ENCODE measurements around the gene NAIF1.

NAIF1 gene

DNA sequence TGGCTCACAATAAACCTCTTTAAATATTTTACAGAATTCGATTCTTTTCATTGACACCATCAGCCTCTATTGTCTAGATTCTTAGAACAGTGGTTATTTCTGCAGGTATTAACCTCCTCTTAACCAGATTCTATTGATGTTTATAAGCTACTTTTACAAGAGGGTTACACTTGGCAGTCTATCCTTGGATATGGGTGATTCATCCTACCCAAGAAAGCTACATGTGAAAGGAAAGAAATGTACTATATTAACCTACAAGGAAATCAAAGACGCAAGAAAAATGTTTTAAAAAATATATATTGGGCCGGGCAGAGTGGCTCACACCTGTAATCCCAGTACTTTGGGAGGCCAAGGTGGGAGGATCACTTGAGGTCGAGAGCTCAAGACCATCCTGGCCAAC is 17.6 kb upstream of the NAIF1 start:
- Mint-ChIP-seq H3K27ac (peak overlapping the region; percentile 21 to 83 (median 79)), H3K27me3 (ENCODE audit: low read depth) (no peaks in the 10 kb centered on the region), H3K36me3 (ENCODE audit: low read depth) (peaks cover 13% of the 10 kb centered on the region), H3K4me3 (no peak overlapping the region), H3K9me3 (no peaks in the 10 kb centered on the region), H3K4me1 (peaks cover 34% of the 10 kb centered on the region)
- TF ChIP-seq, protein P1, sequence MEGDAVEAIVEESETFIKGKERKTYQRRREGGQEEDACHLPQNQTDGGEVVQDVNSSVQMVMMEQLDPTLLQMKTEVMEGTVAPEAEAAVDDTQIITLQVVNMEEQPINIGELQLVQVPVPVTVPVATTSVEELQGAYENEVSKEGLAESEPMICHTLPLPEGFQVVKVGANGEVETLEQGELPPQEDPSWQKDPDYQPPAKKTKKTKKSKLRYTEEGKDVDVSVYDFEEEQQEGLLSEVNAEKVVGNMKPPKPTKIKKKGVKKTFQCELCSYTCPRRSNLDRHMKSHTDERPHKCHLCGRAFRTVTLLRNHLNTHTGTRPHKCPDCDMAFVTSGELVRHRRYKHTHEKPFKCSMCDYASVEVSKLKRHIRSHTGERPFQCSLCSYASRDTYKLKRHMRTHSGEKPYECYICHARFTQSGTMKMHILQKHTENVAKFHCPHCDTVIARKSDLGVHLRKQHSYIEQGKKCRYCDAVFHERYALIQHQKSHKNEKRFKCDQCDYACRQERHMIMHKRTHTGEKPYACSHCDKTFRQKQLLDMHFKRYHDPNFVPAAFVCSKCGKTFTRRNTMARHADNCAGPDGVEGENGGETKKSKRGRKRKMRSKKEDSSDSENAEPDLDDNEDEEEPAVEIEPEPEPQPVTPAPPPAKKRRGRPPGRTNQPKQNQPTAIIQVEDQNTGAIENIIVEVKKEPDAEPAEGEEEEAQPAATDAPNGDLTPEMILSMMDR (IDR thresholded peaks at IDR 0.05; ENCODE audit: unreplicated experiment in 3 of 3) = no peak

DNA sequence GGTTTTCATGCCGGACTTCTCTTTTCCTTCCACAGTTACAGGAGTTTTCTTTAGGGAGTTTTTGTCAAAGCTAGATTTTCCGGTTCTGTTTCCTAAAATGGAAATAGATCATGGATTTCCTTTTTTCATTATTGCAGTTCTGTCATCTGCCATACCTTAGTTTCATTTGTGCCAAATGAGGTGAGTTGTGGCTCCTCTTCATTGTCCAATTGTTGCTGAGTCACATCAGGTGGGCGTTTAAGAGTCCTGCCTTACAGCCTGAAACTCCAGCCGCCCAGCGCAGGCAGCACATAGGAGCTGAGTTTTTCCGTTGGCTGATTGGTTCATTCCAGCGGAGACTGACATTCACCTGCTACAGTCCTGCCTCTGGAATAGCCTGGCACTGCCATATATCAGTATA is 15.0 kb upstream of the NAIF1 start:
- peak overlapping the region; percentile 14 to 46 (median 42) for H3K4me3 Mint-ChIP-seq
- H3K9me3 Mint-ChIP-seq = no peaks in the 10 kb centered on the region
- H3K4me1 Mint-ChIP-seq = peaks cover 43% of the 10 kb centered on the region
- peaks cover 10% of the 10 kb centered on the region for H3K36me3 Mint-ChIP-seq (ENCODE audit: low read depth)
- H3K27ac Mint-ChIP-seq = peak overlapping the region; percentile 95 to 98 (median 98)
- no peaks in the 10 kb centered on the region for H3K27me3 Mint-ChIP-seq (ENCODE audit: low read depth)
- TF ChIP-seq, protein P1 (IDR thresholded peaks at IDR 0.05; ENCODE audit: unreplicated experiment in 3 of 3) = no peak

DNA sequence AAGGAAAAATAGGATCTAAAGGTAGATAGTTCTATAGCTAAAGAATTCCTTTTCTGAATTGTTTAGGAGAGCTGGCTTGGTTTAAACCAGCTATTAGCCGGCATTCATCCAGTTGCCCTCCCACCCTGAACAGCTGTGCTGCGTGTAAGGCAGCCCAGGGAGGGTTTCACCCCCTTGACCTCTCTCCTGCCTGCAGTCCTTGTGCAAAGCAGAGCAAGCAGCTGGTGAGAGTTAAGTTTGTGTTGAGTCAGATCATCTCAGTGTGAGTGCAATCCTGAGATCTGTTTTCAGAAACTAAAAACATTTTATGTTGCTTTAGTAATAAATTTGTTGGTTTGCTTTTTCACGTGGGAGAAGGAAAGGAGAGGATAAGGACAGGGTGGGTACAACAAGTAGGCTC is 13.9 kb upstream of the NAIF1 start:
- no peaks in the 10 kb centered on the region for H3K27me3 Mint-ChIP-seq (ENCODE audit: low read depth)
- TF ChIP-seq, protein P1 (IDR thresholded peaks at IDR 0.05; ENCODE audit: unreplicated experiment in 3 of 3) = no peak
- peak overlapping the region; percentile 94 to 98 (median 98) for H3K27ac Mint-ChIP-seq

DNA sequence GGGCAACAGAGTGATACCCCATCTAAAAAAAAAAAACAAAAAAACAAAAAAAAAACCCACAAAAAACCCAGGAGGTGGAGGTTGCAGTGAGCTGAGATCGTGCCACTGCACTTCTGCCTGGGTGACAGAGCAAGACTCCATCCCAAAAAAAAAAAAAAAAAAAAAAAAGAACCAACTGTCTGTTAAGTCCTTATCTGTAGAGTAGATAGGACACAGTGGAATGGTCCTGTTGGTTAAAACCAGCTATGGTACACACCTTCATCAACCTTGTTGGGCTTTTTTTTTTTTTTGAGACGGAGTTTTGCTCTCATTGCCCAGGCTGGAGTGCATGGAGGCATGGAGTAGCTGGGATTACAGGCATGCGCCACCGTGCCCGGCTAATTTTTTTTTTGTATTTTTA is 13.1 kb upstream of the NAIF1 start:
- peaks cover 48% of the 10 kb centered on the region for H3K4me1 Mint-ChIP-seq
- TF ChIP-seq, protein P1 (IDR thresholded peaks at IDR 0.05; ENCODE audit: unreplicated experiment in 3 of 3) = no peak
- no peak overlapping the region for H3K4me3 Mint-ChIP-seq
- H3K36me3 Mint-ChIP-seq (ENCODE audit: low read depth) = peaks cover 7% of the 10 kb centered on the region
- no peaks in the 10 kb centered on the region for H3K27me3 Mint-ChIP-seq (ENCODE audit: low read depth)
- H3K9me3 Mint-ChIP-seq = no peaks in the 10 kb centered on the region
- peak overlapping the region; percentile 94 to 98 (median 98) for H3K27ac Mint-ChIP-seq

More for the DNA sequence above, 13.9 kb upstream of the NAIF1 start:
- H3K4me3 Mint-ChIP-seq = peak overlapping the region; percentile 33 to 73 (median 55)
- H3K9me3 Mint-ChIP-seq = no peaks in the 10 kb centered on the region
- peaks cover 48% of the 10 kb centered on the region for H3K4me1 Mint-ChIP-seq
- peaks cover 13% of the 10 kb centered on the region for H3K36me3 Mint-ChIP-seq (ENCODE audit: low read depth)

DNA sequence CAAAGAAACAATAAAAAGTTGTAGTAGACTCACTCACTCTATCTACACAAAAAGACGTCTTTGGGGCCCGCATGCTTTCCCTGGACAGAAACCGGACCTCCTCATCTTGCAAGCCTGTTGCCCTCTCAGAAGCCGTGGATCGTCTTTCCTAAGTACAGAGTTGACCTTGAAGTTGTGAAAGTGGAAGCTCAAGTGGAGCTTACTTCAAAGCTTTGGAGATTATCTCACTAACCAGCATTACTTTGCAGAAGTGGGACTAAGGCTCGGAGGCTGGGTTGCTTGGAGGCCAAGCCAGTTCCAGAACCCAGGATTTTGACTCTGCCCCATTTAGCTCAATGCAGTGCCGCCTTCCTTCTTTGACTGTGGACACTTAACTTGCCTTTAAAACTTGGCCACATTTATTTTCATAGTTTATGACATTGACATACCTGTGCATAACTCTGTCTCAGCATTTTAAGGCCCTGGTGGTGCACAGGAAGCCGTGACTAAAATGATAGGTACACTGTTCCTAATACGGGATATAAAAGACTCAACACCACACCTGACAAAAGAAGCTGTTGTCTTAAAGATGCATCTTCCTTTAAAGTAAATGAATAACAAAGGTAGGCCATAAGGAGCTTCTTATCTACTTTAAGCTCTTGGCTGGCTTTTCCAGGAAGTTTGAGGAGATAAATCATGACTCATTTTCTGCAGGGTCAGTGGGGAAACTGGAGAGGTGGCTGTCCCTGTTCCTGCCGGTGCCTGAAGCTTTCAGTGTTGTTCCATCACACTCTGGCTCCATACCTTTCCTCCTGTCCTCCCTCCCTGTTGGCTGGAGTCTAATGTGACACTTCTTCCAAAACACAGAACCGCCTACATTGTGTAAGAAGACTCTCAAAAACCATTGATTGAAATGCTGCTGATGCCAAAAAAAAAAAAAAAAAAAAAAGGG is 11.6 kb upstream of the NAIF1 start:
- Mint-ChIP-seq H3K27ac (peak overlapping the region; percentile 86 to 94 (median 93)), H3K4me1 (peaks cover 40% of the 10 kb centered on the region)
- TF ChIP-seq, protein P1 (IDR thresholded peaks at IDR 0.05; ENCODE audit: unreplicated experiment in 3 of 3) = no peak

More for the DNA sequence above, 11.6 kb upstream of the NAIF1 start:
- H3K4me3 Mint-ChIP-seq = peak overlapping the region in 2 of 3 experiments; percentile 29 to 35
- H3K27me3 Mint-ChIP-seq (ENCODE audit: low read depth) = no peaks in the 10 kb centered on the region
- H3K36me3 Mint-ChIP-seq (ENCODE audit: low read depth) = peaks cover 4% of the 10 kb centered on the region
- H3K9me3 Mint-ChIP-seq = no peaks in the 10 kb centered on the region
